Ramos (cell line): ENCODE data around the gene RPL10.

Experiments
- in situ Hi-C: fragments of 300-500 bp; cut with MboI; formaldehyde crosslinking; loops from one replicate; pipeline ENCODE4 v1.14.3; 2022; ENCODE audit warnings: low sequenced_read_pairs; ENCODE audit not compliant: unreplicated experiment

RPL10 gene

DNA sequence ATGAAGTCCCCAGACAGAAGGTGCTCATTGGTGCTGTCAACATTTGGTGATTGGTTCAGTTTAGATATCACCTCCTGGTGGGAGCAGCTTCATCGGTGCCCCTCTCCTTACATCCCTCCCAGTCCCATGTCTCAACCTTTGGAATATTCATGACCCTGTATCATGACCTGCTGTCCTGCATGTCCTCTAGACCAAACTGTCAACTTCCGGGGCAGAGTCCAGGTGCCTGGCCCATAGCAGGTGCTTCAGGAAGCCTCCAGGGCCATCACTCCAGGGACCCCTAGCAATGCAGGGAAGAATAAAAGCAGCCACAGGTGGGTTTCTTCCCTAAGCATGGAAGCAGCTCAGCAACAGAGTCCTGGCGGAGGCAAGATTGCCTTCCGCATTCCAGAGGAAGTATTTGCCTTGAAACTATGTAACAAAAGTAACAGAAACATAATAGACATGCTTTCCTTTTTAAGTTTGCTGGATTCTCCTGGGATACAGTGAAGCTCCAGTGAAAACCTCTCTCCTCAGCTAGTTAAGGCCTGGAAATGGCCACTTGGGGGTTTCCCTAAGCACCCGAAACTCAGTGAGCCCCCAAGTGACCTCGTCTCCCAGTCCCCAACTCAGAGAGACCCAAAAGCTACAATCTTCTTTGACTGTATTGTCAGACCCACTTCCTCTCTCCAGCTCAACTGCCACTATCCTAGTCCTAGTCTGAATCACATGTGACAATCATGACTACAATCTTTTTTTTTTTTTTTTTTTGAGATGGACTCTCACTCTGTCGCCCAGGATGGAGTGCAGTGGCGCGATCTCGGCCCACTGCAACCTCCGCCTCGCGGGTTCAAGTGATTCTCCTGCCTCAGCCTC, 29.0 kb downstream of the RPL10 start:
- in situ Hi-C loops, result no loop called here

DNA sequence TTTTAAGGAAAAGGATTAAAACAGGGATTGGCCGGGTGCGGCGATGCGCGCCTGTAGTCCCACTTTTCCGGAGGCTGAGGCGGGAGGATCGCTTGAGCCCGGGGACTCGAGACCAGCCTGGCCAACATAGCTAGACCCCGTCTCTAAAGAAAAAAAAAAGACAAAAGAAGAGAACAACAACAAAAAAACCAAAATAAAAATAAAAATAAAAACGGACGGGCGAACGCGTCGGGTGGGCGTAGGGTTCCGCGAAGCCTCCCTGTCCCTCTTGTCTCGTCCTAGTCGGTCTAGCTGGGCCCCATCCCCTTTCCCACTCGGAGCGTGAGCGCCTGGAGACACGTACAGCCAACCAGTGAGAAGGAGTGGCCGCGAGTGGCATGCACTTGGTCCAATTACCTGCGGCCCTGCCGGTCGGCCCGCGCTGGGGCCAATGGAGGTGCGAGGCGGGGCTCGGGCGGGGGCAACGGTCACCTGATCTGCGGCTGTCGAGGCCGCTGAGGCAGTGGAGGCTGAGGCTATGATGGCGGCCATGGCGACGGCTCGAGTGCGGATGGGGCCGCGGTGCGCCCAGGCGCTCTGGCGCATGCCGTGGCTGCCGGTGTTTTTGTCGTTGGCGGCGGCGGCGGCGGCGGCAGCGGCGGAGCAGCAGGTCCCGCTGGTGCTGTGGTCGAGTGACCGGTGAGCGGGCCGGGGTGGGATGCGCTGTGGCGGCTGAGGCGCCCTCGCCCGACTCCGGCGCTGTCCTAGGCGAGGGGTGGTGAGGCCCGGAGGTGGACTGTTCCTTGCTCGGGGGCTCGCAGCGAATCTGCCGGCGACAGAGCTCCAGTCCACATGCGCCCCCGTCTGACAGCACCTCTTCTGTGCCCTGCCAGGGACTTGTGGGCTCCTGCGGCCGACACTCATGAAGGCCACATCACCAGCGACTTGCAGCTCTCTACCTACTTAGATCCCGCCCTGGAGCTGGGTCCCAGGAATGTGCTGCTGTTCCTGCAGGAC, 30.3 kb downstream of the RPL10 start, which contains the start of gene ATP6AP1:
Gene ATP6AP1 (plus strand): TSS at position 502 of the 996 bp plus-strand sequence. CDS start 16 bp downstream, at position 518.
- in situ Hi-C loops, result no loop called here

DNA sequence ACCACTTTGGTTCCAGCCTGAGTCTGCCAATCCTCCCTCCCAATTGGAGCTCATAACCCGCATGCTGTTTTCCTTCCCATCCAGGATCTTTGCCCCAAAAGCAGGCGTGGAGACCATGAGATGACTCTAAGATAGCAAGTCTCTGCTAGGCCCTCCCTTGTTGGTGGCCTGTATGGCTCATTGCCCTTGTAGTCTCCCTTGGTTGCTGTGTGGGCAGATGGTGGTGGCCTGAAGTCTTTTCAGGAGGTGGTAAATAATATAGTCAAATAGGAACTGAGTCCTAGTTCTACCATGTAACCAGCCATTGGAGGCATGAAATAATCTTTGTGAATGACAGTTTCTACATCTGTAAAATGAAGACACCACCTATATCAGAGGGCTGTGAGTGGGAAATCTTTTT, 31.5 kb downstream of the RPL10 start:
- in situ Hi-C loops, result no loop called here

DNA sequence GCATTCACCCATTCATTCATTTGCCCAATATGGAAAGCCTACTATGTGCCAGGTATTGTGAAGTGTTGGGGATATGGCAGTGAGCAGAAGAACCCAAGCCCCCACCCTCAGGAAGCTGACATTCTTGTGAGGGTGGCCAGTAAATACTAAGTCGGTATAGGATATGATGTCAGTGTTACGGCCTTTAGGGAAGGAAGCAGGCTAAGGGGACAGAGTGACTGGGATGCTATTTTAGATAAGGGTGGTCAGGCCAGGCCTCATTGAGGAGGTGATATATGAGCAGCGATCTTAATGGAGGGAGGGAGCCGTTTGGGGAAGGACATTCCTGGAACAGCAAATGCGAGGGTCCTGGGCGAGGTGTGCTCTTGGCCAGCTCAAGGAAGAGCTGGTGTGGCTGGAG, 32.3 kb downstream of the RPL10 start:
- in situ Hi-C loops, result no loop called here

DNA sequence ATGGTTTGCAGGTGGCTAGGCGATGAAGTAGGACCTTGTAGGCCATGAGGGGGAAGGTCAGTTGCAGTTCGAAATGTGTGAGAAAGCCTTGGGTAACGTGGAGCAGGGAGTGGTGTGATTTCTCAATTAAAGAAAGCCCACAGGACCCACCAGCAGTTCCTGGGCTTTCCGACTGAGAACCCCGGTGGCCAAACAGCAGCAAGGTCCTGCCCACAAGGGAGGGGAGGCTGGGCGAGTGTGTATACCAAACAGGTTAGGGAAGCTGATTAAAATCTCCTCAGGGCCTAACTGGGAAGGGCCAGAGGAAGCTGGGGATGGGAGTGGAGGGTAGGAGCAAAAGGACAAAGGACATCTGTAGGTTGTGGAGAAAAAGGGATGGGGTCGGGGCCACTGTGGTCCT, 32.7 kb downstream of the RPL10 start:
- in situ Hi-C loops, result no loop called here

DNA sequence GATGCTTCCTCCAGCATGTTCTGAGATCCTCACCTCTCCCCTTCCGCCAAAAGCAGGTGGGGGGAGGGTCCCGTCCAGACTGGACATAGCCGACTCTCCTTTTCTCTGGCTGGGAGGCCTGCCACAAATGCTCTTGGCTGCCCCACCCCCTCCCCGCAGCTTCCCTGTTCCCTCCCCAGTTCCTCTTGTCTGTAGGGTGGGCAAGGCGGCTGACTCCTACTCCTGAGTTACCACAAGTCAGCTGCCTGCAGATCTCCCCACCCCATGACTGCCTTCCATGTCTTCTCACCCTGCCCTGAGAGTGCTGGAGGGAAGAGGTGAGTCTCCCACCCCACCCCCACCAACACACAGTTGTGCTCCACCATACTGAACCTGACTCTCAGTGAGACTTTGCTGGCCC, 33.2 kb downstream of the RPL10 start:
- in situ Hi-C loops, result no loop called here

DNA sequence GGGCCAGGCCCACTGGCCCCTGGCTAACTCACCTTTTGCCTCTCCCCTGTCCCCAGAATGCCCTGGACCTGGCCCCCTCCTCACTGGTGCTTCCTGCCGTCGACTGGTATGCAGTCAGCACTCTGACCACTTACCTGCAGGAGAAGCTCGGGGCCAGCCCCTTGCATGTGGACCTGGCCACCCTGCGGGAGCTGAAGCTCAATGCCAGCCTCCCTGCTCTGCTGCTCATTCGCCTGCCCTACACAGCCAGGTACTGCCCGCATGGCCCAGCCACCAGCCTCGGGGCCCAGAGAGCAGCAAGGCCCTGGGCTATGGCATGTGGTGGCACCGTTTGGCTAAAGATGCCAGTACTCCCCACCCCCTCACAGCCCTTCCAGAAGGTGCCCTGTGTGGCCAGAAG, 34.0 kb downstream of the RPL10 start:
- in situ Hi-C loops, result no loop called here

DNA sequence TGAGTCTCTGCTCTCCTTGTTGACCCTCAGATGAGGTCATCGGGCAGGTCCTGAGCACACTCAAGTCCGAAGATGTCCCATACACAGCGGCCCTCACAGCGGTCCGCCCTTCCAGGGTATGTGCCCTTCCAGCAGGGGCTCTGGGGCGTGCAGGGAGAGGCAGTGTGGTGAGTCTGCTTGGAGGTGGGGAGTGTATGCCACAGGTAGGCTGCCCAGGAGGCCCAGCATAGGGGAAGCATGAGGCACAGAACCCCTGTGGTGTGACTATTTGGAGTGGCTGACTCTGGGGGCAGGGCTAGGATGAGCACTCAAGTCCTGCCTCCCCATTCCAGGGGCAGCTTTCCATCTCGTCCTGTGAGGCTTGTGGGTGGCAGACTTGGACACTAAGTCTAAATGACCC, 35.4 kb downstream of the RPL10 start:
- in situ Hi-C loops, result no loop called here

DNA sequence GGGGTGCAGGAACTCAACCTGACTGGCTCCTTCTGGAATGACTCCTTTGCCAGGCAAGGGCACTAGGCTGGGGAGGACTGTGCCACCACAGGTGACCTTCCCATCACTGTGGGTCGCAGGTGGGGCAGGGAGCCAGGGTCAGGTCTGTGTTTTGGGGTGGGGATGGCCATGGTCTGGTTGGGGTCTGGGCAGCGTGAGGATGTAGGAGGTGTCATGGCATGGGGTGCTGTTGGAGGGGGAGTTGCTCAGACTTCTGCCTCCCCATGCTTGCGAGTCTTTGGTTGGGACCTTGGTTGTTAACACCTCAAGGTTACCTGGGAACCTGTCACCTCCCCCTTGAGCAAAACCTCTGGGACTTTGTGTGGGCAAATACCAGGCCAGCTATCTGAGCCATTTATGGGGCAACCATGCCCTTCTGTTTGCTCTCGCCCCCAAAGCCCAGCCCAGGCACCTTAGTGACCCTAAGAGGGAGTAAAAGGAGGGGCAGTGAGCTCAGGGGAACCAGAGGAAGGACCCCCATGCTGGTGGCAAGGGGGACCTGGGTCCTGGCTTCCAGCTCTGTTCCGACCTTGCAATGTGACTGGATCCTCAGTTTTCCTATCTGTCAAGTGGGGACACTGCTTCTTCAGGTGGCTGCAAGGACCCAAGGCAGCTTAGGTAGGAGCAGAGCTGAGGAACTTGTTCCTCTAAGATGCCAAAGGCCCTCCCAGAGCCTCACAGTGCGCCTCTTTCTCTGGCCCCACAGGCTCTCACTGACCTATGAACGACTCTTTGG, 36.4 kb downstream of the RPL10 start:
- in situ Hi-C loops, result no loop called here

DNA sequence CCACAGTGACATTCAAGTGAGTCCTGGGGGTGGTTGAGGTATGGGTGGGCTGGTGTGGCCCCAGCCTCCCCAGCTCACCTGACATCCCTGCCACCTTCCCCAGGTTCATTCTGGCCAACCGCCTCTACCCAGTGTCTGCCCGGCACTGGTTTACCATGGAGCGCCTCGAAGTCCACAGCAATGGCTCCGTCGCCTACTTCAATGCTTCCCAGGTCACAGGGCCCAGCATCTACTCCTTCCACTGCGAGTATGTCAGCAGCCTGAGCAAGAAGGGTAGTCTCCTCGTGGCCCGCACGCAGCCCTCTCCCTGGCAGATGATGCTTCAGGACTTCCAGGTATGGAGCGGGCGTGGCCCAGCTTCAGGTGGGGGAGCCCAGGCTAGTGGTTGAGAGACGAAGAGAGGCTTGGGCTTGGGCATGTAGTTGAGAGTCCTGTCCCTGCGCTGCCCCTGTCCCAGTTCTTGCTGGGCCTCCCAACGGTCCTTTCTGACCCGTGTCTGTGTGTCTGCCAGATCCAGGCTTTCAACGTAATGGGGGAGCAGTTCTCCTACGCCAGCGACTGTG, 37.1 kb downstream of the RPL10 start:
- in situ Hi-C loops, result no loop called here

DNA sequence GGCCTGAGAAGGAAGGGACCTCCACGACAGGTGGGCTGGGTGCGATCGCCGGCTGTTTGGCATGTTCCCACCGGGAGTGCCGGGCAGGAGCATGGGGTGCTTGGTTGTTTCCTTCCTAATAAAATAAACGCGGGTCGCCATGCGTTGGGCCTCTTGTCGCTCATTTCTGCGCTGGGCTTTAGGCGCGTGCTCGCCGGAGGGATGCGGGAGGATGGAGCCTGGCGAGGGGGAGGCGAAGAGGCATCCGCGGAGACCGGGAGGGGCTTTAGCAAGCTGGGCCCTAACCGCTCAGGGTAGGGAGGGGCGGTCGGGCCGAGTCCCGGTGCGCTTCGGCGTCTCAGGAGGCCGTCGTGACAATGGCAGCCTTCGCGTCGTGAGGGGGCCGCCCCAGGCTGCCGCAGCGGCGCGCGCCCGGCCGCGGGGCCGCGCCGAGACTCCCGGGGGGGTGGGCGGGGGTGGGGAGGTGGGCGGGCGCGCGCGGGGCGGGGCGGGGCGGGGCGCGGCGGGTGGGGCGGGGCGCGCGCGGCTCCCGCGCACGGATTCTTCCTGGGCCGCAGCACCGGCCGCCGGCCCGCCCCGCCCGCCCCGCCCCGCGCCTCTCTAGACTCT, 38.3 kb downstream of the RPL10 start:
- in situ Hi-C loops, result no loop called here

DNA sequence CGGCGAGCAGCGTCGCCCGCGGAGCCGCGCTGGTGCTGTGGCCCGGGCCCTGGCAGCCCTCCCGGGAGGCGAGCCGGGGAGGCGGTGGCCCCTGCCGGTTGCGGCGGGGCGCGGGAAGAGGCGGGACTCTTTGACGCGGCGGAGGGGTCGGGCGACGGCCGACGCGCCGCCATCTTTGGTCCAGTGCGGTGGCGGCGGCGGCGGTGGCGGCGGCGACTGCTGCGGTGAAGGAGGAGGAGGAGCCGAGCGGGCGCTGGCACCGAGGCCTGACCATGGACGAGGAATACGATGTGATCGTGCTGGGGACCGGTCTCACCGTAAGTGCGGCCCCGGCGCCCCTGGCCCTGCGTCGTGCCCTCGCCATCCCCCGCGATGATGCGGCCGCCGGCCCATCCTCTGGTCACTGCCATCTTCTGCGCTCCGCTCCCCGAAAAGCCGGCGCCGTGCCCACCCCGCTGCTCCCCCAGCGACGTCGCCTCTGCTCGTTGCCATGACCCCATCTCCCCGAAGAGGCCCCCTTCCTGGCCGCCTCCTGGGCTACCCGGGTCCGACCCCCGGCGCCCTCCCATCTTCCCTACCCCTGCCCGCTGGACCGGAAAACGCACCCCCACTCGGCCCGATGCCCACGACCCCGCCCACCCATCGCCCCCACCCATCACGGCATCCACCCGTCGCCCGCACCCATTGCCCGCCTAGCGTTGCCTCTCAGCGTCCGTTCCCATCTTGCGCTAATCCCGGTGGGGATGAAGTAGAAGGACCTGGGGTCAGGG, 39.0 kb downstream of the RPL10 start, which contains the start of gene GDI1:
Gene GDI1 (plus strand): TSS at position 172 of the 770 bp plus-strand sequence. CDS start 101 bp downstream, at position 273.
- in situ Hi-C loops, result no loop called here

DNA sequence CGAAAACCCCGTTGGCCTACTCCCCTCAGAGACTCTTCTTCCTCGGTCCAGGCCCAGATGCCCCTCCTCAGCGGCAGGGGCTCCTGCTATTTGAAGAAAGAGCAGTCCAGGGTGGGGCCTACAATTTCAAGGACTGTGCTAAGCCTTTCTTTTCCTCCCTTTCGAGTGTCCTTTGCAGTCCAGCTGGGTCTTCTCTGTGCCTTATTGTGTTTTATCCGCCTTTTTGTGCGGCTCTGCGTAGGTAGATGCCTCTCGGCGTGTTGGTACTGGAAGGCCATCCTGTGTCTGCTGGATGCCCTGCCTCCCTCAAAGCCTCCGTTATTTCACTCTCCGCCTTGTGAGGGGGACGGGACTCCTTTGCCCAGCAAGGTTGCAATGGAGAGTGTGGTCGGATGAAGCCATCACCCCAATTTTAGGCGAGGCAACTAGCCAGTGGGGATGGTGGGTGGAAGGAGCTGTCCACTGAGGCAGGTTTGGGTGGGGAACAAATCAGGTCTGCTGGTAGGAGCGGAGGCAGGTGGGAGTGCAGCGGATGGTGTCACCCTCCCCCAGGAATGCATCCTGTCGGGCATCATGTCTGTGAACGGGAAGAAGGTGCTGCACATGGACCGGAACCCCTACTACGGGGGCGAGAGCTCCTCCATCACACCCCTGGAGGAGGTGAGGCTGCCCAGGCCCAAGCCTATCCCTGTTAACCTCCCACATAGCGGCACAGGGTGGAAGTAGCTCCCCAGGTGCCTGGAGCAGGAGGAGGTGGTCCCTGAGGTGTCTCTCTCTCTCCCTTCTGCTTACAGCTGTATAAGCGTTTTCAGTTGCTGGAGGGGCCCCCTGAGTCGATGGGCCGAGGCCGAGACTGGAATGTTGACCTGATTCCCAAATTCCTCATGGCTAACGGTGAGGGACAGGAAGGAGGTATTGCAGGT, 40.1 kb downstream of the RPL10 start:
- in situ Hi-C loops, result no loop called here

DNA sequence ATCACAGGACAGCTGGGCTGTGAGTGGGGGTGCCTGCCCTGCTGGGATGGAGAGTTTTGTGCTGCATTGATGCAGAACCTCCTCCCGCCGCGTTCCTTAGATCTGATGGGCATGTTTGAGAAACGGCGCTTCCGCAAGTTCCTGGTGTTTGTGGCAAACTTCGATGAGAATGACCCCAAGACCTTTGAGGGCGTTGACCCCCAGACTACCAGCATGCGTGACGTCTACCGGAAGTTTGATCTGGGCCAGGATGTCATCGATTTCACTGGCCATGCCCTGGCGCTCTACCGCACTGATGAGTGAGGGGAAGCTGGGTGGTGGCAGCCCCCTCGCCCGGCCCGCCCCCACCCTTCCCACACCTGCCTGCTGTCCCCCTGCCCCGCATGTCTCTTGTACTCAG, 41.7 kb downstream of the RPL10 start:
- in situ Hi-C loops, result no loop called here

DNA sequence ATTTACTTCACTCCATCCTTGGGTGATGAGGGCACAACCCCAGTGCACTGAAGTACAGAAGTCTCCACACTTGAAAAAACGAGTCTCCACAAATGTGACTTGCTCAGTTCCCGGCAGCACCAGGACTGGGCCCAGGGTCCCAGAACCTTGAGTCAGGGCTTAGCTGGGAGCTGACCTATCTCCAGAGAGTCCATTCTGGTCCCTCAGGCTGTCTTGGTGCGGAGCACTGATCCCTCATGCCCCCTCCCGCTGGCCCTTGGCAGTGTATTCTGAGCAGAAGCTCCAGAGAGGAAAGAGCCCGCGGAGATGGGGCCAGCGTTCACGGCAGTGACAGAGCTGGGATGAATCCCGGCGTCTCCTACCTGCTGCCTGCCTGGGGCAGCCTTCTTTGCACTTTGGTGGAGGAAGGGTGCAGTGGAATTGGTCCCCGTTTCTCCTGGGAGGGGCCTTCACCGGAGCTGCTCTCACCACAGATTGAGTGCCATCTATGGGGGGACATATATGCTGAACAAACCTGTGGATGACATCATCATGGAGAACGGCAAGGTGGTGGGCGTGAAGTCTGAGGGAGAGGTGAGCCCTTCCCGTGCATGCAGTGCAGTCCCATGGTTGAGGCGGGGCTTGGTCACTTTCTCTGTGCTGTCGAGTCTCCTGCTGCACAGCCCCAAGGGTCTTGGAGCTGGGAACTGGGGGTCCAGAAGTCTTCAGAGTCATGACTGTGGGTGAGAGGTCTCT, 42.6 kb downstream of the RPL10 start:
- in situ Hi-C loops, result no loop called here

DNA sequence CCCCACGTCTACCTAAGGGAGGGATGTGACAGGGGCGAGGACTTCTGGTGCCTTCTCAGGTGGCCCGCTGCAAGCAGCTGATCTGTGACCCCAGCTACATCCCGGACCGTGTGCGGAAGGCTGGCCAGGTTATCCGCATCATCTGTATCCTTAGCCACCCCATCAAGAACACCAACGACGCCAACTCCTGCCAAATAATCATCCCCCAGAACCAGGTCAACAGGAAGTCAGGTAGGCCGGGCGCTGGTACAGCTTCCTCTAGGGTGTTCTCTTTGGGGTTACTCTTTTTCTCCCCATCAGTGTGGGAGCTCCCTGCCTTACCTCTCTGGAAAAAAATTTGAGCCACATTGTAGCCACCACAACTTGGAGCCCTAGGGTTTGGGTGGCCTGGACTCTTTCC, 43.4 kb downstream of the RPL10 start:
- in situ Hi-C loops, result no loop called here
